ENCODE results near the gene MAGEA11. TPM values are rescaled to one million over a fixed set of nuclear protein-coding genes. Genes with fewer than 3 reads are reported as not detected.

Gene MAGEA11
- total and polyA plus RNA-seq, 2 of the 8 experiments (the other 6 are each of a cell fraction or from before 2014, with no cell fraction given), result not detected

GRCh38 chrX:149699761-149700160 is 12.1 kb upstream of the MAGEA11 start:
- Histone ChIP-seq H2BK15ac (ENCODE audit: low read length) (no peak overlapping the region), H3K79me1 (ENCODE audit: low read depth, low read length) (no peaks in the 10 kb centered on the region), H4K91ac (replicated peaks; ENCODE audit: insufficient read length, low read length) (no peak overlapping the region), H3K4me2 (ENCODE audit: insufficient read depth in 1 of 2, low read depth in 2 of 2, low read length in 2 of 2) (no peak overlapping the region), H3K56ac (replicated peaks; ENCODE audit: insufficient read length, low read depth, low read length) (no peak overlapping the region), H3K14ac (ENCODE audit: insufficient read length) (no peak overlapping the region), H2AK5ac (ENCODE audit: low read depth, low read length) (no peak overlapping the region), H3K23me2 (ENCODE audit: low read depth, low read length) (no peaks in the 10 kb centered on the region), H3K18ac (ENCODE audit: extremely low read depth, low read length) (no peak overlapping the region), H3K36me3 (ENCODE audit: control insufficient read depth in 2 of 4, insufficient read depth in 4 of 4, low read length in 3 of 4) (no peaks in the 10 kb centered on the region), H3K27me3 (replicated peaks in 1 of 4; ENCODE audit: control insufficient read depth in 3 of 4, extremely low read depth in 1 of 4, insufficient read depth in 3 of 4, low read length in 3 of 4) (no peaks in the 10 kb centered on the region), H3K23ac (ENCODE audit: insufficient read length) (no peak overlapping the region), H3K4ac (replicated peaks; ENCODE audit: insufficient read length, low read depth, low read length) (no peak overlapping the region), H2BK5ac (ENCODE audit: low read depth, low read length) (no peak overlapping the region), H3K9me3 (ENCODE audit: insufficient read depth in 2 of 2, low read depth in 1 of 2, low read length in 1 of 2) (no peaks in the 10 kb centered on the region), H2BK20ac (ENCODE audit: low read length) (no peak overlapping the region), H3K27ac (ENCODE audit: low read depth, low read length) (no peak overlapping the region), H2AFZ (ENCODE audit: low read length) (no peak overlapping the region), H2BK12ac (ENCODE audit: low read depth, low read length) (no peak overlapping the region), H4K8ac (ENCODE audit: extremely low read depth, insufficient read depth, low read length) (no peak overlapping the region), H3K4me3 (ENCODE audit: extremely low read depth in 1 of 4, insufficient read depth in 2 of 4, low read depth in 3 of 4, low read length in 4 of 4) (no peak overlapping the region), H4K5ac (ENCODE audit: insufficient read length, low read depth, low read length) (no peak overlapping the region), H2BK120ac (replicated peaks; ENCODE audit: low read depth, low read length) (no peak overlapping the region), H3K4me1 (replicated peaks in 1 of 4; ENCODE audit: control insufficient read depth in 3 of 4, insufficient read depth in 4 of 4, low read length in 3 of 4) (no peaks in the 10 kb centered on the region), H4K20me1 (replicated peaks in 1 of 2; ENCODE audit: control insufficient read depth in 1 of 2, insufficient read depth in 2 of 2, low read length in 2 of 2) (no peaks in the 10 kb centered on the region), H3K79me2 (ENCODE audit: control insufficient read depth in 1 of 2, insufficient read depth in 2 of 2, low read length in 2 of 2) (no peaks in the 10 kb centered on the region), H3K9ac (replicated peaks in 1 of 4; ENCODE audit: extremely low read depth in 1 of 4, low read depth in 3 of 4, low read length in 3 of 4) (no peak overlapping the region)
- CTCF ChIA-PET (ENCODE audit: partially characterized antibody), result no interaction called here
- DNase-seq (ENCODE audit: low read depth in 1 of 2, low spot score in 2 of 2), result no peak
- POLR2A ChIA-PET (ENCODE audit: partially characterized antibody), result no interaction called here
- WGBS, 2 experiments (ENCODE audit: extremely low coverage in 1 of 2, insufficient coverage in 1 of 2, insufficient read length in 1 of 2, insufficient replicate concordance in 2 of 2, low coverage in 1 of 2, low lambda C conversion rate in 2 of 2, missing lambda C conversion rate in 1 of 2), result 90% methylated on average over 2 of the region's 2 CpGs; no CpG with 5 or more reads in 1 of the 2 experiments
- no peak for FAIRE-seq
- no peak for TF ChIP-seq HDAC6 (IDR thresholded peaks at IDR 0.05; ENCODE audit: low read depth, low read length)
